NCI-H748 treated with DMSO at 0.1 percent for 48 hours (cell line): ENCODE results near the gene FOSL1.

Experiments
- DNase-seq: peaks from one replicate; lab custom pipeline; 2025; lab: John Stamatoyannopoulos, UW

FOSL1 gene

DNA sequence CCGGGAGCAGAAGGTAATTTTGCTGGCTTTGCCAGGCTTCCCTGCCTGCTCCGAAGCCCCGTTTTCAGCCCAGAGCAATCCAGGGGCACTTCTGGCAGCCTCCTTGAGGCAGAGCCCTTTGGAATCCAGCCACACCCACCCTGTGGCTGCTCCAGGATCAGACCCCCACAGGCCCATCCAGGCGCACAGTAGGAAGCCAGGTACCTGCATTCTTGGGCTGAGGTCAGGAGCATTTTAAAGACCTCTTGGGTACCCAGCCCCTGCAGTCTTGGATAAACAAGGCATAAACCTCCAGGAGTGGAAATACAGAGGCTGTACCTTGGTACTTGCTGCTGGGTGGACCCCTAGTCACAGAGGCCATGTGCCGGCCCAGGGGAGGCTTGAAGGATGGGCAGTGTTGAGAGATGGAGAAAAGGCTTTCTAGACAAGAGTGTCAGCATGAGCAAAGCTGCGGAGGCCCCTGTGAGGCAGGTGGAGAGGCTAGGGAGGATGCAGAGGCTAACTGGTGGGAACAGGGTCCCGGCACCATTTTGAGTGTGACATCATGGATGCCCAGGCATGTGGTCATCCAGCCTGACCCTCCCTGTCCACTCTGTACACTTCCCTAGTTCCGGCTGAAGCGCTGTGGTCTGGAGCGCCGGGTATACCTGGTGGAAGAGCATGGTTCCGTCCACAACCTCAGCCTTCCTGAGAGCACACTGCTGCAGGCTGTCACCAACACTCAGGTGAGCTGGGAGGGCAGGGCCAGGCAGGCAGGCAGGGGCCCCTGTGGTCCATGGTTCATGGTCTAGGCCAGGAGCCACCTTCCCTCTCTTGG is 36.1 kb downstream of the FOSL1 start:
- no peak for DNase-seq

DNA sequence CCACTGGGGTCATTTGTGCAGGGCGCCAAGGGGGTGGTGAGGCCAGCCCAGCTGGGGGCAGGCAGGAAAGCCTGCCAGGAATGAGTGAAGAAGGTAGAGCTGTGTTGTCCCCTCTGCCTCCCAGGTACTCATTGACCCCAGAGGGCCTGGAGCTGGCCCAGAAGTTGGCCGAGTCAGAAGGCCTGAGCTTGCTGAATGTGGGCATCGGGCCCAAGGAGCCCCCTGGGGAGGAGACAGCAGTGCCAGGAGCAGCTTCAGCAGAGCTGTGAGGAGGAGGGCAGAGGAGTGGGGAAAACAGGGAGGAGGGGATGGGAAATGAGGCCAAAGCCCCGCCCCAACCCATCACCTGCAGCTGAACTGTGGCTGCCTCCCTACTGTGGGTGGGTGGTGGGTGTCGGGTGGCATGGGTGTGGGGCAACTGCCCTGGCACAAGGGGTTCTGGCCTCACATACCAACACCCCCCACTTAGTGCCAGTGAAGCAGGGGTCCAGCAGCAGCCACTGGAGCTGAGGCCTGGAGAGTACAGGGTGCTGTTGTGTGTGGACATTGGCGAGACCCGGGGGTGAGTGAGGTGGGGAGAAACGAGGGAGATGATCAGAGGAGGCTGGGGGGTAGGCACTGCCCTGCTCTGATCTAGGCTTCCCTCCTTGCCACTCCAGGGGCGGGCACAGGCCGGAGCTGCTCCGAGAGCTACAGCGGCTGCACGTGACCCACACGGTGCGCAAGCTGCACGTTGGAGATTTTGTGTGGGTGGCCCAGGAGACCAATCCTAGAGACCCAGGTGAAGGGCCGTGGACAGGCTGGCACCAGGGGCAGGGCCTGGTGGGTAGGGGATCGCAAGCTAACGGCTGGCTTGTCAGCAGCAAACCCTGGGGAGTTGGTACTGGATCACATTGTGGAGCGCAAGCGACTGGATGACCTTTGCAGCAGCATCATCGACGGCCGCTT is 37.0 kb downstream of the FOSL1 start:
- DNase-seq, result no peak

DNA sequence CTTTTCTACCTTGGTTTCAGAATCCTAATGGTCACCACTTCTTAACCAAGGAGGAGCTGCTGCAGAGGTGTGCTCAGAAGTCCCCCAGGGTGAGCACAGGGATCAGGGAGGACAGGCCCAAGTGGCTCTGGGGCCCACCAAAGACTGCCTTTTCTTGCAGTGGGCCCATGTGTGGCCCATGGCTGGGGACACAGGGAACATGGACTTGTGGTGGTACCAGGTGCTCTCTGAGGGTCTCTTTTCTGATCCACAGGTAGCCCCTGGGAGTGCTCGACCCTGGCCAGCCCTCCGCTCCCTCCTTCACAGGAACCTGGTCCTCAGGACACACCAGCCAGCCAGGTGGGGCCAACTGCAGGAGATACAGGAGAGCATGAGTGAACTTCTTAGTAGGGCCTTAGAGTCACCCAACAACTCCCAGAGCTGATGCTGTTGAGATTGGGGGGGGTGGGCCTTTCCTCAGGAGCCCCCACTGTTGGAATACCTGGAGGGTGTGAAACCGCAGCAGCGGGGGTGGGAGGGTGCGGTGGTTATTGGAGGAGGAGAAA is 37.9 kb downstream of the FOSL1 start:
- DNase-seq, result no peak

DNA sequence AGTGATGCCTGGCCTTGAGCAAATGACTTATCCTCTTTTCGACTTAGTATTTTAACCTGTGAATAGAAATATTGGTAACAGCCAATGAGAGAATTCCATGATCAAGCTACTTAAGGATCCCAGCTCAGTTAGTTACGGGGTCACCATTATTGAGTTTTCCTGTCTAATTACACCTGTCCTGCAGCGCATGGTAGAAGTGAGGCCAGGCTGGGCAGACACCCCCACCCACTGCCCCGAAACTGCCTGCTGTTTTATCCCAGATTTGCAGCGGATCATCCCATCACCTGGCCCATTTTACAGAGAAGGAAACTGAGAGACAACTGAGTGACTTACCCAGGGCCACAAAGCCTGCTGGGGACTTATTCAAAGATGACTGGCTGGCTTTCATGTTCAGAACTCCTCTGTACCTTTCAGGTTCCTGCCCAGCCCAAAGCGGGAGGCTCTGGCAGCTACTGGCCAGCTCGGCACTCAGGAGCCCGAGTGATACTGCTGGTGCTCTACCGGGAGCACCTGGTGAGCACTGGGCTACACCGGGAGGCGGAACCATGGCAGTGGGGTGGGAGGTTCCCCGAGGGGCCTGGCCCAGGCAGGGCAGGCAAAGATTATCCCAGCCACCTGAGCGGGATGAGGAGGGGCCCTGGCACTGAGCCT is 38.5 kb downstream of the FOSL1 start:
- DNase-seq, result no peak

DNA sequence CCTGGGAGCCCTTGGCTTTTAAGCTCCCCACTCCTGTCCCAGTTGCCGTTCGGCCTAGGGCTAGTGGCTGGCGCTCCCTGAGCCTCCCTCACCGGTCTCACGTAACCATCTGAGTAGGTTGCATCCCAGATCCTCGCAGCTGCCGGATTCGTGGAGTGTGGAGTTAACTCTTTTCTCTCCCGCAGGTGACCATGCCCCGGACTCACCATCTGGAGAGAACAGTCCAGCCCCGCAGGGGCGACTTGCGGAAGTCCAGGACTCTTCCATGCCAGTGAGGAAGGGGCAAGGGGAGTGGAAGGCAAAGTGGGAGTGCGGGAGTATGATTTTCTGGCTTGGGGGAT is 39.1 kb downstream of the FOSL1 start:
- DNase-seq, result no peak

DNA sequence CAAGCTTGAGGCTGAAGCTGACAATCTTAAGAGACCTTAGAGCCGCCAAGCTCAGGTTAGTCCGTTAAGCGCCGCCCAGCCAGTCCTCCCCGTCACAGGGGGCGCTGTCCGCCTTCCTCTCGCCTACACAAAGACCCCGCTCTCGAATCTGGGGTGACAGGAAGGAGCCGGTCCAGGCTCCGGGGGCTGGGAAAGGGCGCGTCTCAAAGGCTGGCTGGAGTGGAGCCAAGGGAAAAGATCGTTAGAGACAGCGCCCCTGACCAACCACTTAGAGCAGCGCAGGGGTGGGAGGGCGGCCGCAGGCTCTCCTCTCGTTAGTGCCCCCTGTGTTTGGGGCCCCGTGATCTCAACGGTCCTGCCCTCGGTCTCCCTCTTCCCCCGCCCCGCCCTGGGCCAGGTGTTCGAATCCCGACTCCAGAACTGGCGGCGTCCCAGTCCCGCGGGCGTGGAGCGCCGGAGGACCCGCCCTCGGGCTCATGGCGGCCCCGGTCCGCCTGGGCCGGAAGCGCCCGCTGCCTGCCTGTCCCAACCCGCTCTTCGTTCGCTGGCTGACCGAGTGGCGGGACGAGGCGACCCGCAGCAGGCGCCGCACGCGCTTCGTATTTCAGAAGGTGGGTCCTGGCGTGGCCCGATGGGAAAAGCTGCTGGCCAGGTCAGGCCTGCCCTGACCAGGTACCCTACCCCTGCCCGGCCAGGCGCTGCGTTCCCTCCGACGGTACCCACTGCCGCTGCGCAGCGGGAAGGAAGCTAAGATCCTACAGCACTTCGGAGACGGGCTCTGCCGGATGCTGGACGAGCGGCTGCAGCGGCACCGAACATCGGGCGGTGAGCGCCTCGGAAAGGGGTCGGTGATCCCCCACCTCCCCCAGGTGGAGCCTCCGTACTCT is 39.7 kb downstream of the FOSL1 start, which contains the start of gene MUS81:
MUS81 (plus strand) TSS at position 156 of the 887 bp plus-strand sequence; CDS start at position 477, 321 bp downstream.
- peak; percentile 94 for DNase-seq

DNA sequence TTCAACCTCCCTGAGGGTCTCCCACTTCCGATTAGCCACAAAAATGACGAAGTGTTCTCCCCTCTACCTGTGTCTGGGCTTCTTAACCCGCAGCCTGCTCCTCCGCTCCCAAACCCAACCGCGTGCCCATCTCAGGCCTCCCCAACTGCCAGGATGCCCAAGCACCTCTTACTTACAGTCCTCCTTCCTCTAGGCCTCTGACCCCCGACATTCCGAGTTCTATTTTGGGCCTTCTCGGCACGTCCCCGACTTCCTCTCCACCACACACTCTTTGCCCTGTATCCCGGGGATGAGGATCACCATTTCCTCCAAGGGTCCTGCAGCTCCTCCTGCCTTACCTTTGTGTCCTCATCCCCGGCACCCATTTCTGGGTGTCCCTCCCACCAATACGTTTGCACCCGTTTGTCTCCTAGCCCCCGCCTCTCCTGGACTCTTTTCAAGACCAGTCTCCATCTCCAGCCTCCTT is 40.3 kb downstream of the FOSL1 start:
- DNase-seq, result no peak

DNA sequence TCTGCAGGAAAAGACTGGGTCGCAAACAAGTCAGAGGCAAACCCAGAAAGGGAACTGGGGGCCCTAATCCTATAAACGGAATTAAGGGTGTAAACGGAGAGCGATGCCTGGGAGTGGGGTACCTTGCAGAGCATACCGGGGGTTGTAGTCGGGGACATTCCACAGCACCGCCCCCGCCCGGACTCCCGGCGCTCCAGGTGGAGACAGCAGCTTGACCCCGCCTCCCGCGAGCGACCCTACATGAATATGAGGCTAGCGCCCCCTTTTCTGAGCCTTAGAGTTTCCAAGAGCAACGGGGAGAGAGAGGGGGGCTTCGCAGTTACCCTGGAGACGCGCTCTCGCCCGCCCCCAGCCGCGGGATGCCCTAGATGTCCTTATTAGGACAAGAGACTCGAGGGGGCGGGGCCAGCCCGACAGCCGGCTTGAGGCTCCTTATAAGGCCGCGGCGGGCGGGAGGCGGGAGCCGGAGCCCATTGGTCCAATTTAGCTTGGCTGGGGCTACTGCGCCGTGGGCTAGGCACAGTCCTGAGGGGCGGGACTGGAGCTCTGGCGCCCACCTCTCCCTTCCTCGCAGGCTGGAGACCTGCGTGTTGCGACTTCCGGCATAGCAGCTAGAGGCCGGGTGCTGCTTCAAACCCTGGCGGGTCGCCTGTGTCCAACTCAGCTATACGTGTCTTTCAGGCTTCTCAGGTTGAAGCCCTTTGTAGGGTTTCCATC is 40.9 kb downstream of the FOSL1 start:
- peak; percentile 91 for DNase-seq

DNA sequence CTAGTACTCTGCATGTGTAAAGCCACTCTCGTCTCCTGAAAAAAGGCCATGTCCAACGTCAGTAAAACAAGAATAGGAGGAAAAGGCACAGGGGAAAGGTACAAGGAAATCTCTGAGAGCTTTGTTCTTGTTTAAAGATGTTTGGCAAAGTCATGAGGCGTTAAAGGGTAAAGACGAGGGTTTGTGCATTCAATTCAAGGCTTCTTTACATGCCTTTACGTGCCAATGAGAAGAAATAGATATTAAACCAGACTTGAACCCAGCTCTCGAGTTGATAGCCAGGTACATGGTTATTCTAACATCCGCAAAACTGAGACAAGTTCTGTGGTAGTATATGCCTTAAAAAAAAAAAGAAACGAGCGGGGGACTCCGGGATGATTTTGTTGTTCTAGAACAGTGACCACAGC is 41.5 kb downstream of the FOSL1 start:
- DNase-seq, result no peak

DNA sequence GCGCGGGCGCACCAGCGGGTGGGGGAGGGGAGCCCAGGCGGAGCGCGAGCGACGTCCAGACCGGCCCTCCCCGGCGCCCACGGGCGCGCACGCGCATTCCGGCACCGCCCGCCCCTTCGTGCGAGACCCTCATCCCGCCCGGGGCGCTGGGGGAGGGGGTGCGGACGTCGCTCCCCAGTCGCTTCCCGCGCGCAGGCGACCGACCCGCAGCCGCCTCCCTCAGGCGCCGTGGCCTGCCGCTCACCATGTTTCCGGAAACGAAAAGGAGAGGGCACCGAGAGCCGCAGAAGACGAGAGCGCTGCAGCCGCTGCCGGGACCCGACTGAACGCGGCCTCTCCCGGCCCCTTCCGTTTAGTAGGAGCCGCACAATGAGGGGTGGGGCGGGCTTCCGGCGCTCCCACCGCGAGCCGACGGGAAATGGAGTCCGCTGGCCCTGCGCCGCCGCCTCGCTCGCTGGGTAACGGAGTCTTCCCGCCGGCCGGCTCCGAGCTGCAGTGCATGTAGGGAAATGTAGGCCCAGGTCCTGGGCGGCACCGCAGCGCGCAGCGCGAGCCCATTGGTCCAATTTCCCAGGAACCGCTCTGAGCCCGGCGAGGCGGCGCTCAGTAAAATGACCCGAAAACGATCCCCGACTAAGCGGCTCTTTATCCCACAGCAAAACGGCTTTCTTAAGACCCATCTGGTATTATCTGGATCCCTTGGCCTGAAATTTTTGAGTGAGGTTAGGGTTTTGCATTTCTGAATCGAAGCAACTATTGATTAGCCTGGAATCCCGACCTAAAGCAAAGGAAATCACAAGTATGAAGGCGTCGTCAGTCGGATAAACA is 42.1 kb downstream of the FOSL1 start, which contains the start of gene CFL1:
CFL1 (minus strand) TSS at position 328 of the 828 bp plus-strand sequence; CDS start at position 247, 81 bp downstream.
- peak; percentile 91 for DNase-seq

DNA sequence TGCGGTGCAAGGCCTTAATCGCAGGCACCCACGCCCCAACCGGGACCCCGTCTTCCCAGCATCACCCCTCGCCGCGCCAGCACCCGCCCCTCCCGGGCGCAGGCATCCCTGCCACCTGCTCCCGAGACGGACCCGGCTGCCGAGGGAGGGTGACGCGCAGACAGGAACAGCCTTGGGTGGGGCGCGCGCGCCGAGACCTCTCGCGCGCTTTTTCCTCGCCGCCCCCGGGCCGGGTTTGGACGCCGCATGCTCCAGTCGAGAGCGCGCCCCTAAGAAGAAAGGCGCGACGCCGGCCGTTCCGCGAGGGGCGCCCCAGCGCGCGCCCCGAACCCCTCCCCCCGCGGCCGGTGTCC is 42.7 kb downstream of the FOSL1 start:
- no peak for DNase-seq

DNA sequence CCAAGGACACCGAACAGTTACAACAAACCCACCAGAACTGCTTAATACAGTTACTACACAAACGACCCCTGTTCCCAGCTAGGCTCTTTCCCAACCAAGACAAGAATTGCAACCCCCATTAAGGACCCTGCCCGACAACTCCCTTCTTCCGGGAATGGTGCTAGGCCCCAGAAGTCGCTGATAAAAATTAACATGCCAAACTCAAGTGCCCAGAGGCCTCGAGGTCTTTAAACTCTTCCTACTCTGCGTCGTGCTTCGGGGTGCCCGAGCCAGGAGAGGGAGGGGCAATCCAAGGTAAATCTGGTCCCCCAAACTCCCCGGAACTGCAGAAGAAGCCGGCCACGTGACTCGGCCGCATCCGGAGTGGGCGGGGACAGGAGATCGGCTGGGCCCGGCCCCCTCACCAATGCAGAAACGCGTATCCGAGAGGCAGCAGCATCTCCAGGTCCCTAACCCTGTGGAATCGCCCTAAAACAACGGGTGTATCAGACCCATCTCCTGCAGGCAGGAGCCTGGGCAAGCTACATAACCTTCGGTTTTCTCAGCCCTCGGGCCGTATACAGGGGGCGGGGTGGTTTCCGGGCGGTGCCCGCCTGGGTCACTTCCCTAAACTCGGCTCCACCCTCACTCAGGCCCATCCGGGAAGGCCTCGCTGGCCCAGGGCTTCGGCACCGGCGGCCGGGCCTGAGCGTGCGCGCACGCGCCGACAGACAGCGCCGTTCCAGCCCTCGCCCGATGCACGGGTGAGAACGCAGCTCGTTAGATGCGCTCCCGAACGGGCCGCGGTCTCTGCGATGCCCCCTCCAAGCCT is 43.3 kb downstream of the FOSL1 start:
- peak; percentile 28 for DNase-seq

DNA sequence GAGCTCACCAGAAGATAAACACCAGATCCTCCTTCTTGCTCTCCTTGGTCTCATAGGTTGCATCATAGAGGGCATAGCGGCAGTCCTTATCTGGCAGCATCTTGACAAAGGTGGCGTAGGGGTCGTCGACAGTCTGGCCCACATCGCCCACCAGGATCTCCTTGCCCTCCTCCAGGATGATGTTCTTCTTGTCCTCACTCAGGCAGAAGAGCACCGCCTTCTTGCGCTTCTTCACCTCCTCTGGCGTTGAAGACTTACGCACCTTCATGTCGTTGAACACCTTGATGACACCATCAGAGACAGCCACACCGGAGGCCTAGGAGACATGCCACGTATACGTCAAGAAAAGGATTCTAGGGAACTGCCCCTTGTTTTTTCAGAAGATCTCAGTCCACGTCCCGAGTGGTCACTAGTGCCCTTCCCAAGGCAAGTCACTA is 44.2 kb downstream of the FOSL1 start:
- no peak for DNase-seq

DNA sequence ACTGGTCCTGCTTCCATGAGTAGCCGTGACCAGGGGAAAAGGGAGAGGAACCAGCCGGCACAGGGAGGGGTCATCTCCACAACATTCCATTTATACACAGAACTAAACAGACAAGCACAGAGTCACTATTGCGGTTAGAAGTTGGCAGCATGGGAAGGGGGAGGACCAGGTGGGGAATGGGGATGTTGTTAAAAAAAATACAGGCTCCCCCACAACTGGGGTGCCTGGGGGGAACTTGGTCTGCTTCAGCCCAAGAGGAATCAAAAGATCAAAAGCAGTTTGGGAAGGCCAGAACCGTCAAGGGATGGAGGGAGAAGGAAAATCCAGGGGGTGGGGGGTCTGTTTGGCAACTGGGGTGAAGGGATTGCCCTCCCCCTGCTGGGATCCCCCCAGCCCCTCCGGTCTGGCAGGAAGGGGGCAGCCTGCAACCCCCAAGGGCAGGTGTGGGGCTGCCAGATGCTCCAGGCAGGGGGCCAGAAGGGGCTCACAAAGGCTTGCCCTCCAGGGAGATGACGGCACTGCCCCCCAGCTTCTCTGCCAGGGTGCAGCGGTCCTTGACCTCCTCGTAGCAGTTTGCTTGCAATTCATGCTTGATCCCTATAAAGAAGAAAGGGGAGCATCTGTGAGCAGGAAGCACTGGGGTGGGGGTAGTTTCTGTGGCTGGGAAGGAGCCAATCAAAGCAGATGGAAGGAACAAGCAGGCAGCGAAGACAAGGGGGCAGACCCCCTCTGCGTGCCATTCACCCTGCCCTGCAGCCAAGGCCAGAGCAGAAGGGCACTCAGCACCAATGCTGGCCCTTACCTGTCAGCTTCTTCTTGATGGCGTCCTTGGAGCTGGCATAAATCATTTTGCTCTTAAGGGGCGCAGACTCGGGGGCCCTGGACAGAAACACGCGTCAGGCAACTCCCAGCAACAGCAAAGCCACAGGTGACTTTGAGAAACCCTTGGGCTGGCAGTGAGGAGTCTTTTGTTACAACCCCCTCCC is 45.0 kb downstream of the FOSL1 start:
- DNase-seq, result no peak

DNA sequence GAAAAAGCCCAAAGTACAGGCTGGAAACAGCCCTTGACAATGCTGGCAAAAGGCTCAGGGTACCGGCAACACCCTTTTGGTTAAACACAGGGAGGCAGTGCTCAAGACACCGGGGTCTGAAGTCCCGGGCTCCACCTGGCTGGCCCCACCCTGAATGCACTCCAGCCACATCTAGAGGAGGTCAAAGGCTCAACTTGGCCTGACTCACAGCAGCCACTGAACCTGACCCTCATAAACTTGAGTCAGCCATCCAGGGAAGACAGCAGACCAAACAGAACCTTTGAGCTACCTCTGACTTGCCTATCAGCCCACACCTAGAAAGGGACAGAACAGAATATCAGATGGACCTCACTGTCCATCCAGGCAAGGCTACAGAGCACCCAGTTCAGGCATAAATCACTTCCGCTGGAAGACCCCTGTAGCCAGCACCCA is 46.0 kb downstream of the FOSL1 start:
- no peak for DNase-seq

DNA sequence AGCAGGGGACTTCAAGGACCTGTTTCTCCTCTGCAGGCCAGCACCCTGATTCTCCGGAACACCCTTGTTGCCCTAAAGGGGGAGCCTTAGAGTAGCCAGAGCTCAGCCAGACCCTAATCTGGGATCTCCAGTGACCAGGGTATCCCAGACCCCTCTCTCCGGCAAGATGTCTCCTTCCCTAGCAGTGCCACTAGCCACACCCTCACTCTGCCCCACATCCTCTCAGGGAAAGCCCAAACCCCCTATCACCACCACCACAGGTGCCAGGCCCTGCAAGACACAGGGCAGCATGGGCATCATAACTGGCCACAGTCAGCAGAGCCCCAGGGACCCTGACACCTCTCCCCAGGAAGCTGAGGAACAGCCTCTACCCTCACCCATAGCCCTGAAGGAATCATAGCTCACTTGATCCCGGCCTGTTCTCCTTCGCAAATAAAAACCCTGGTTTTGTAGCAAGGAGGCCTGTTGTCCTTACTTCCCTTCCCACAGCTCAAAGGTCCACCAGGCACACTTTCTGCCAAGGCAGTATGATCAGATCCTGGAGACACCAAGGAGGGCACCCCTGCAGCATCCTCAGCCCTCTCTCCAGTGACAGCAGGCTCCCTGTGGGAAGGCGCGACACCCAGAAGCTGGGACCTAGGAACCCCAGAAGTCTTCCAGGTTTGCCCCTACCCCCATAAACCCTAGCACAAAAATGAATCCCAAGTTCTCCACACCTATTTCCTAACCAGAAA is 46.8 kb downstream of the FOSL1 start:
- DNase-seq, result no peak
